HFFc6 (cell line): ENCODE results near the gene KIF11. TPM values are rescaled to one million over a fixed set of nuclear protein-coding genes. Genes with fewer than 3 reads are reported as not detected.
"Not testable (repeated sequence)": the region's sequence is repeated elsewhere in the genome, so short reads cannot be mapped to it uniquely, and the experiment has no call there.

Experiments
- DNase-seq: peaks from one replicate; pipeline ENCODE4 v3.0.0-alpha.2; 2018
- H3K27ac Mint-ChIP-seq: 2 replicates; pipeline ENCODE4 v1.8.0; 2020; ENCODE audit warnings: mild to moderate bottlenecking, mixed read lengths
- H3K27me3 Mint-ChIP-seq: 2 replicates; pipeline ENCODE4 v1.8.0; 2021; ENCODE audit warnings: mild to moderate bottlenecking, moderate library complexity, mixed read lengths; ENCODE audit not compliant: insufficient read depth
- H3K36me3 Mint-ChIP-seq: 2 replicates; pipeline ENCODE4 v1.8.0; 2021; ENCODE audit warnings: low read depth, mixed read lengths
- H3K4me1 Mint-ChIP-seq: 2 replicates; pipeline ENCODE4 v1.8.0; 2020; ENCODE audit warnings: low read depth, mixed read lengths
- H3K4me3 Mint-ChIP-seq: 2 replicates; pipeline ENCODE4 v1.8.0; 2020; ENCODE audit warnings: mild to moderate bottlenecking, moderate library complexity, mixed read lengths
- H3K9me3 Mint-ChIP-seq: 2 replicates; pipeline ENCODE4 v1.8.0; 2020; ENCODE audit warnings: mild to moderate bottlenecking, mixed read lengths
- CTCF ChIP-seq: fragments of 200-600 bp; sonication (generic); IDR thresholded peaks from 2 replicates; pipeline ENCODE4 v1.5.0; 2021; ENCODE audit warnings: antibody characterized with exemption, mild to moderate bottlenecking
- total RNA-seq, 6 experiments: library from RNA; stranded (reverse); fragmentation: NEBNext Ultra II Directional; extraction: Animal tissue kit (Norgen Biotek cat#: 25700); gene quantifications; 2 replicates in 1 of 6; 3 replicates in 5 of 6; pipeline ENCODE4 v1.2.3, GENCODE V29; 2021

The KIF11 gene
- total RNA-seq, 6 experiments from 2014 or later = 16.8 to 40.3 (median 35.3) TPM

GRCh38 chr10:92640107-92640506, 47.2 kb downstream of the KIF11 start:
- Mint-ChIP-seq H3K4me1 (peaks cover 13% of the 10 kb centered on the region), H3K4me3 (no peak overlapping the region), H3K27ac (no peak overlapping the region), H3K9me3 (no peaks in the 10 kb centered on the region), H3K36me3 (peaks cover 12% of the 10 kb centered on the region; the same call in 1 of the 2 replicates), H3K27me3 (peaks cover 6% of the 10 kb centered on the region; the same call in 1 of the 2 replicates)
- peak; percentile 40 for DNase-seq
- TF ChIP-seq CTCF = peak; percentile 38; the same call in 1 of the 2 replicates

GRCh38 chr10:92641492-92641891, 48.6 kb downstream of the KIF11 start:
- H3K4me3 Mint-ChIP-seq = no peak overlapping the region
- no peak overlapping the region for H3K27ac Mint-ChIP-seq
- H3K36me3 Mint-ChIP-seq = peaks cover 8% of the 10 kb centered on the region; the same call in 1 of the 2 replicates
- no peaks in the 10 kb centered on the region for H3K9me3 Mint-ChIP-seq
- TF ChIP-seq CTCF = no peak
- DNase-seq = no peak
- peaks cover 6% of the 10 kb centered on the region; the same call in 1 of the 2 replicates for H3K27me3 Mint-ChIP-seq
- peaks cover 13% of the 10 kb centered on the region for H3K4me1 Mint-ChIP-seq

- DNase-seq = no peak
- Mint-ChIP-seq H3K27ac (peak overlapping the region; percentile 93), H3K4me1 (peaks cover 13% of the 10 kb centered on the region), H3K9me3 (no peaks in the 10 kb centered on the region), H3K27me3 (0 out of 2 replicates have a peak, but pooled peaks cover 4% of the 10 kb centered on the region), H3K36me3 (peaks cover 13% of the 10 kb centered on the region), H3K4me3 (no peak overlapping the region)
- TF ChIP-seq CTCF = no peak
Observed at GRCh38 chr10:92644921-92645320, 52.0 kb downstream of the KIF11 start.

- H3K4me1 Mint-ChIP-seq, DNase-seq, H3K9me3 Mint-ChIP-seq, H3K27me3 Mint-ChIP-seq, H3K4me3 Mint-ChIP-seq: not testable (repeated sequence)
- H3K27ac Mint-ChIP-seq = peak overlapping the region; percentile 38
- peaks cover 43% of the 10 kb centered on the region for H3K36me3 Mint-ChIP-seq
Observed at GRCh38 chr10:92650864-92651263, 57.9 kb downstream of the KIF11 start.

- DNase-seq = no peak
- peaks cover 36% of the 10 kb centered on the region for H3K36me3 Mint-ChIP-seq
- H3K9me3 Mint-ChIP-seq = no peaks in the 10 kb centered on the region
- no peak overlapping the region for H3K27ac Mint-ChIP-seq
- H3K4me1 Mint-ChIP-seq = peaks cover 5% of the 10 kb centered on the region; the same call in 1 of the 2 replicates
- H3K4me3 Mint-ChIP-seq = no peak overlapping the region
- no peak for TF ChIP-seq CTCF
- H3K27me3 Mint-ChIP-seq = no peaks in the 10 kb centered on the region
Observed at GRCh38 chr10:92655426-92655825, 62.5 kb downstream of the KIF11 start.

- Mint-ChIP-seq H3K36me3 (peaks cover 30% of the 10 kb centered on the region), H3K4me3 (no peak overlapping the region), H3K27me3 (no peaks in the 10 kb centered on the region), H3K9me3 (no peaks in the 10 kb centered on the region), H3K4me1 (no peaks in the 10 kb centered on the region), H3K27ac (no peak overlapping the region)
- no peak for DNase-seq
- no peak for TF ChIP-seq CTCF
Observed at GRCh38 chr10:92656266-92656961, 63.5 kb downstream of the KIF11 start.
